ENCODE measurements around the gene ARPC1A.
"Not testable (repeated sequence)": the region's sequence is repeated elsewhere in the genome, so short reads cannot be mapped to it uniquely, and the experiment has no call there.

ARPC1A gene

DNA sequence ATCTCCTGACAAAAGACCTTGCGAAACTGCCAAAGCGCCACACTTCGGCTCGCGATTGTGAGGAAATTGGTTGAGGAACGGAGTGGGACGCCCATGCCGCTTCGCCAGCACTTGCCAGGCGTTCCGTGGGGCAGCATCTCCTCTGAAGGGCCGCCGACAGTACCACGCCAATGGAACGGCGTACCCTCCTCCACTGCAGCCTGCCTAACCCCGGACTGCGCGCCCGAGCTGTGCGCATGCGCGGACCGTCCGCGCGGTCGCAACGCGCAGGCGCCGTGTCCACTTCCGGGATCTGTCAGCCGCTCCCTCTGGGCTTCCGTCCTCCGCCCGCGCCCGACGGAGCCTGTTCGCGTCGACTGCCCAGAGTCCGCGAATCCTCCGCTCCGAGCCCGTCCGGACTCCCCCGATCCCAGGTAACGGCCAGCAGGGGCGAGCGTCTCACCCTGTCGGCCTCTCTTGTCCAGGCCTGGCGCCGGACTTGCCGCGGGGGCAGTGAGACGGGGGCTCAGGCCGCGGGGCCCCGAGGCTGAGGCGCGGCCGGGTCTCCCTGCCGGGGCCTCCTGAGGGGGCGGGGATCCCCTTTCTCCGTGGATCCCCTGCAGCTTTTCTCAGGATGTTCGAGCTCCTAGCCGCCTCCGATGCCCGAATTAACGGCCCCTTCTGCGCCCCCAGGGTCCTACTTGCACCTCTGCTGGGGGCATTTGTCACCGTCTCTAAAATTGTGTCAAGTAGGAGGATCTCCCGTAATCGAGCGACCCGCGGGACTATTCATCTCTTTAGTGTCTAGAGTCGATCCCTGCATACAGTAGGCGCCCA, at the start of gene ARPC1A:
ARPC1A (plus strand) TSS at position 307 of the 816 bp plus-strand sequence. CDS start 7,456 bp downstream, outside the sequence.
- peak; percentile 81 to 90 (median 82) for DNase-seq (ENCODE audit: low read depth in 3 of 3)

DNA sequence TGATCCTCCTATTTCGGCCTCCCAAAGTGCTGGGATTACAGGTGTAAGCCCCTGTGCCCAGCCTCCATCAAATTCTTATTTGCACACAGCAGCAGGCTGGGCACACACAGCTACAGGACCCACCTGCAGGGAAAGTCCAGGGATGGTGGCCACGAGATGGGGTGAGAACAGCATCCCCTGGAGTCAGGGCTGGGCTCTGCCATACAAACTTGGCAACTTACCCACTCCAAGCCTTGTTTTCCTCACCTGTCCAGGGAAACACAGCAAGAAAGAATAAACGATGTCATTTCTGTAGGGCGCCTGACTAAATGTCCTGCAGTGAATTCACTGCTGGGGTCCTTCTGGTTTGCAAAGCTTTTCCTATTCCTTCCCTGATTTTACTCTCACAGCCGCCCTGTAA, 47.5 kb upstream of the ARPC1A start:
- DNase-seq (ENCODE audit: low read depth in 3 of 3): no peak

DNA sequence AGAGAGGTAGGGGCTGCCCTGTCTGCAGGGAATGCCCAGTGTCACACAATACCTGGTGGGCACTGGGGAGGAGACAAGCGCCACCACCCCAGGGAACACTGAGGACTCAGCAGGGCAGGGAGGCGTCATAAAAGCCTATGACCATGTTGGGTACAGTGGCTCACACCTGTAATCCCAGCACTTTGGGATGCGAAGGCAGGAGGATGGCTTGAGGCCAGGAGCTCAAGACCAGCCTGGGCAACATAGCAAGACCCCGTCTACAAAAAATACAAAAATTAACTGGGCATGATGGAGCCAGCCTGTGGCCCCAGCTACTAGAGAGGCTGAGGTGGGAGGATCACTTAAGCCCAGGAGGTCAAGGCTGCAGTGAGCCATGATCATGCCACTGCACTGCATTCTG, 41.5 kb upstream of the ARPC1A start:
- not testable (repeated sequence) for DNase-seq (ENCODE audit: low read depth in 3 of 3)

DNA sequence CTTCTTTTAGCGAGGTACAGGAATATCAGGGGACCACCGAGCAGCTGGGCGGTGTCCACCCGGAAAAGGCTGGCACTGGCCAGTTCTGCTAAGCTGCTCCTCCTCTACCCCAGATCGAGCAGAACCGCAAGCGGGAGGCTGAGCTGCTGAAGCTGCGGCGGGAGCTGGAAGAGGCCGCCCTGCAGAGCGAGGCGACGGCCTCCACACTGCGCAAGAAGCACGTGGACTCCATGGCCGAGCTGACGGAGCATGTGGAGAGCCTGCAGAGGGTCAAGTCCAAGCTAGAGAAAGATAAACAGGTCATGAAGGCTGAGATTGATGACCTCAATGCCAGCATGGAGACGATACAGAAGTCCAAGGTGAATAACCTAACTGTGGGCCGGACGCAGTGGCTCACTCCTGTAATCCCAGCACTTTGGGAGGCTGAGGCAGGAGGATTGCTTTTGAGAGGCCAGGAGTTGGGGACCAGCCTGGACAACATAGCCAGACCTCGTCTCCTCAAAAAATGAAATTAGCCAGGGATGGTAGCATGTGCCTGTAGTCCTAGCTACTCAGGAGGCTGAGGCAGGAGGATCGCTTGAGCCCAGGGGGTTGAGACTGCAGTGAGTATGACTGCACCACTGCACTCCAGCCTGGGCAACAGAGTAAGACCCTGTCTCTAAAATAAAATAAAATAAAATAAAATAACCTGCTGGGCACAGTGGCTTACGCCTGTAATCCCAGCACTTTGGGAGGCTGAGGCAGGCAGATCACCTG, 37.7 kb upstream of the ARPC1A start:
- no peak for DNase-seq (ENCODE audit: low read depth in 3 of 3)

DNA sequence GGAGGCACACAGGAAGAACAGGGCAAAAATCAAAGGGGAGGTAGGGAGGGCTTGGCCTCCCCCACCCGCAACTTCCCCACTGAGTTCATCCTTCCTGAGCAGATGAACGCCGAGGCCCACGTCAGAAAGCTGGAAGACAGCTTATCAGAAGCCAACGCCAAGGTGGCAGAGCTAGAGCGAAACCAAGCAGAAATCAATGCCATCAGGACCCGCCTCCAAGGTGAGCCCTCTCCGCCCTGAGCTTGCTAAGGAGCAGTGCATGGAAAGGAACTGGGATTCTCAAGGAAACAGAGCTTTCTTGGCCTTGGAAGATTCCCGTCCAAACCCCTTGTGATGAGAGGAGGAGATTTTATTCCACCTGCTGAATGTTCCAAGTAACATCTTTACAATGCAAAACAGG, 36.5 kb upstream of the ARPC1A start:
- no peak for DNase-seq (ENCODE audit: low read depth in 3 of 3)

DNA sequence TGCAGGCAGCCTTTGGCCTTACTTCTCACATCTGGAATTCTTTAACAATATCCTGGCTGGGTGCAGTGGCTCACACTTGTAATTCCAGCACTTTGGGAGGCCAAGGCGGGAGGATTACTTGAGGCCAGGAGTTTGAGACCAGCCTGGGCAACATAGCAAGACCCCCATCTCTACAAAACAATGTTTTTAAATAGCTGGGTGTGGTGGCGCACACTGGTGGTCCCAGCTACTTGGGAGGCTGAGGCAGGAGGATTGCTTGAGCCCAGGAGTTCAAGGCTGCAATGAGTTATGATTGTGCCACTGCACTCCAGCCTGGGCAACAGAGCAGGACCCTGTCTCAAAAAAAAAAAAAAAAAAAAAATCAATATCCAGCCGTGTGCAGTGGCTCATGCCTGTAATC, 35.5 kb upstream of the ARPC1A start:
- not testable (repeated sequence) for DNase-seq (ENCODE audit: low read depth in 3 of 3)

DNA sequence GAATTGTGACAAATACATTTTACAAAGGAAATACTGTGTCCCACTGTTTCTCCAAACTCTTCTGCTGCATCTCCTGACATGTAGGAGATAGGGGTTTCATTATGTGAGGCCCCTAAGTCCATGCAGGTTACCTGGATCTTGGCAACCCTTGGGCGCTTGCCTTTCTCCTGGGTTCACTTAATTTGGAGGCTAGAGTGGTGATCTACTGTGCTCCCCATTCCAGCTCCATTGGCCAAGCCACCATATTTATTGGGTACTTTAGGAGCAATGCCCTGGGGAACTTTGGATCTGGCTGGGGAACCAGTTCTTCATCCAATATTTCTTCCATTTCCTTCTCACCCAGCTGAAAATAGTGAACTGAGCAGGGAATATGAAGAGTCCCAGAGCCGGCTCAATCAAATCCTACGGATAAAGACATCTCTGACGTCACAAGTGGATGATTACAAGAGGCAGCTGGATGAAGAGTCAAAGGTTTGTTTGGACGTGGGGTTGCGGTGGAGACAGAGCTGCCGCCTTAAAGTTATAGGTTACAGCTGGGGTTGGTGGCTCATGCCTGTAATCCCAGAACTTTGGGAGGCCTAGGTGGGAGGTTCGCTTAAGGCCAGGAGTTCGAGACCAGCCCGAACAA, 34.6 kb upstream of the ARPC1A start:
- no peak for DNase-seq (ENCODE audit: low read depth in 3 of 3)

DNA sequence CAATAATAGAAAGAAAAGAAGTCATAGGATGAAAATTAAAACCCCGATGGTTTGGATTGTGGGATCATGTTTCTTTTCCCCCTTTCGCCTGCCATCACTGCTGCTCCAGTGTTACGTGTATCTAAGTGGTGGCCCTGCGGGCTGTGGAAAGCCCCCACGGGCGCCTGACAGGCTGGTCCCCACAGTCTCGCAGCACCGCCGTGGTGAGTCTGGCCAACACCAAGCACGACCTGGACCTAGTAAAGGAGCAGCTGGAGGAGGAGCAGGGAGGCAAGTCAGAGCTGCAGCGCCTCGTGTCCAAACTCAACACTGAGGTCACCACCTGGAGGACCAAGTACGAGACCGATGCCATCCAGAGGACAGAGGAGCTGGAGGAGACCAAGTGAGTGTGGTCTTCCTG, 33.6 kb upstream of the ARPC1A start:
- no peak for DNase-seq (ENCODE audit: low read depth in 3 of 3)

DNA sequence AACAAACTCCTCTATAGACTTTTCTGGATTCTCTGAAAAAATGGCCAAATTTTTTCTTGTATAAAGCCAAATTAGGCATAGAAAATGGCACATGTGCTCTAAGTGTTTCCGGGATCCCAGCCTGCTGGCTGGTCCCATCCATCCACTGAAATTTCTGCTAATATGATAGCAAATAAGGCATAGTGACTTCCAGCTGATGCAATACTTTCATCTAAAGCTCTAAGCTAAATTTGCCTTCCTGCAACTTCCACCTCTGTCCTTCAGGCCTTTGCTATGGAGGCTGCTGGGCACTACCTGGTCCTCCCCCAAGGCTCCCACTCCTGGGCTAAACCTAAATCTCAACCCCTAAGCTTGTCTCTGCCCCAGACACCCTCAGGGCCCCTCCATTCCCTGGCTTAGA, 32.5 kb upstream of the ARPC1A start:
- no peak for DNase-seq (ENCODE audit: low read depth in 3 of 3)

DNA sequence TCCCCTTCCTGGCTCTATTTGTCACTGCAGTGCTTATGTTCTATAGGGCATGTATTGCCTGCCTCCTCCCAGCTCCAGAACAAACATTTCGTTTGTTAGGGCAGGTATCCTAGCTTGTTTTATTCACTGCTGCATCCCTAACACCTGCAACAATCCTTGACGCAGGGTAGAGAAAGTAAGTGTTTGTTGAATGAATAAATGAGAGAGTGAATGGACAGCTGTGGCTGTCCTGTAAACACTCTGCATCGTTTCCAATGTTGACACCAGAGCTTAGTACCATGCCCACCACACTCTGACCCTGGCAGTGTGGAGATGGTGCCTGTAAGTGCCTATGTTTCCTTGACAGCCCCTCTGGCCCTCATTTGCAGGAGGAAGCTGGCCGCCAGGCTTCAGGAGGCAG, 32.0 kb upstream of the ARPC1A start:
- no peak for DNase-seq (ENCODE audit: low read depth in 3 of 3)

DNA sequence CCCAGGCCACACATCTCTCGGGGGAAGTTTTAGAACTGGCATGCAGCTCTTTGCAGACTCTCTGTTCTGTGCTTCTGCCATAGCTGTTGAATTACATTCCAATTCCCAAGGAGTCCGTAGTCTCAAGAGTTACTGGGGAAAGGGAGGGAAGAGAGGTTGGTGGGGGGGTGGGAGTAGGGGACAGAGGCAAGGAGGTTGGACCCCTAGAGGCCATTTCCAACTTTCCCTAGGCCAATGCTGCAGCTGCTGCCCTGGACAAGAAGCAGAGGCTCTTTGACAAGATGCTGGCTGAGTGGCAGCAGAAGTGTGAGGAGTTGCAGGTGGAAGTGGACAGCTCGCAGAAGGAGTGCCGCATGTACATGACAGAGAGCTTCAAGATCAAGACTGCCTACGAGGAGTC, 29.2 kb upstream of the ARPC1A start:
- no peak for DNase-seq (ENCODE audit: low read depth in 3 of 3)

DNA sequence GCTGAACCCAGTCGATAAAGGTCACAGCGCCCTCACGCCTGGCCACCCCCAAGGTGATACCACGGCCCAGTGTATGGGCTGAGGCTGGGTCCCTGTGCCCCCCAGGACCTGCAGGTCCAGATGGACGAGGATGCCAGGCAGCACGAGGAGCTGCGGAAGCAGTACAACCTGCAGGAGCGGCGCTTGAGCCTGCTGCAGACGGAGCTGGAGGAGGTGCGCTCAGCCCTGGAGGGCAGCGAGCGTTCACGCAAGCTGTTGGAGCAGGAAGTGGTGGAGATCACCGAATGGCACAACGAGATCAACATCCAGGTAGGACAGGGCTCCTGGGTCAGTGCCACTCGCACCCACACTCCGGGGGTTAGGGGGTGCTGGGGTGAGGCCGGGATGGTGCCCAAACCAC, 24.2 kb upstream of the ARPC1A start:
- DNase-seq (ENCODE audit: low read depth in 3 of 3): no peak

DNA sequence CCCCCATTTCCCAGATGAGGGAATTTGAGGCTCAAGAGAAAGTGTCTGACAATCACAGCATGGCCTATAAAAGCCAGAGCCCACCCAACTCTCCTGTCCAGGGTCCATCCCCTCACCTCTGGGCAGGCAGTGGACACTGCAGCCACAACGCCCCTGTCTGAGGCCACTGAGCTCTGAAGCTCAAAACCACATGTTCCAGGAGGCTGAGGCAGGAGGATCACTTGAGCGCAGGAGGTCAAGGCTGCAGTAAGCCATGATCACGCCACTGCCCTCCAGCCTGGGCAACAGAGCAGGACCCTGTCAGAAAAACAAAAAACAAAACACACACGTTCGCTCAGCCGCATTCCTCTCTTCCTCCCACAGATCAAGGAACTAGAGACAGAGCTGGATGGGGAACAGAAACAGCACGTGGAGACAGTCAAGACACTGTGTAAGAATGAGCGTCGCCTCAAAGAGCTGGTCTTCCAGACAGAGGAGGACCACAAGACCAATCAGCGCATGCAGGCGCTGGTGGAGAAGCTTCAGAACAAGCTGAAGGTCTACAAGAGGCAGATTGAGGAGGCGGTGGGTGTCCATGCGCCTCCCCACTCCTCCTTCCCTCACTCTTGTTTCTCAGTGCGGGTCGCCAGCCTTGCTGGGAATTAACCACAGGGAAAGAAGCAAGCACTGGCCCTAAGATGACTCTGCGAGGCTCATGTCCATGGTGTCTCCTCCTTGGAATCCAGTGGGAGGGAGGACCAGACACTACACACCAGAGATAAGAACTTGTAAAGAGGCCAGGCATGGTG, 20.0 kb upstream of the ARPC1A start:
- no peak for DNase-seq (ENCODE audit: low read depth in 3 of 3)

DNA sequence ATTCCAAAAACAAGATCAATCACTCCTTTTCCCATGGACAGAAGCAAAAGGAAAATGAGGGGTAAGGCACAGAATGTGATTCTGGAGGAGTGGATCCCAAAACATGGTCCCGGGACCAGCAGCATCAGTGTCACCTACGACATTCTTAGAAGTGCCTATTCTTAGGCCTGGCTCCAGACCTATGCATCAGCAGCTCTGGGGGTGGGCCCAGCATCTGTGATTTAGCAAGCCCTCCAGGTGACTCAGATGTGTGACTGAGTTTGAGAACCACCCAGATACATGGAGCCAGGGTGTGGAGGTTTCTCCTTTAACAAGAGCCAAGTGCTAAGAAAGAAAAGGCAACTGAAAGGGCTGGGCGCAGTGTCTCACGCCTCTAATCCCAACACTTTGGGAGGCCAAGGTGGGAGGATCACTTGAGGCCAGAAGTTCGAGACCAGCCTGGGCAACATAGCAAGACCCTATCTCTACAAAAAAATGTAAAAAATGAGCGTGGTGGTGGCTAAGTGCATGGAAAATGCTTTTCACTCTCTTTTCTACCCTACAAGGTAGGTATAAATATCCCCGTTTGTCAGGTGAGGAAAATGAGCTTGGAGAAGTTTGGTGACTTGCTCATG, 17.1 kb upstream of the ARPC1A start:
- DNase-seq (ENCODE audit: low read depth in 3 of 3): no peak

DNA sequence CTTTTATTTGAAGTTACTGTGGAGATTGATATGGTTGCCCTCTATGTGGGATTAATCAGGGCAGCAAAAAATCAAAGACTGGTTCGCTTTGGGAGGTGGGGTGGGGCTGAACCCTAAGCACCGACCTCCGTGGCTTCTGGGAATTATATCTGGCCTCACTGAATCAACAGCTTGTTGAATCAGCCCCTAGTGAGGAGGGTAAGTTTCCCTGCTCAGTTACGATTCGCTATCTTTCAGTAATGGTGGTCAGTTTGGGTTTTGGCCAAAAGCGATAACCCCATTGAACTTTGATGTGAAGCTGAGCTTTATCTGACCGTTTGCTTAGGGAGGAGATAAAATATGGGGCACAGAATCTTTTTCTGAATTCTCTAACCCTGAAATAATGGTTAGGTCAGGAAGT, 16.6 kb upstream of the ARPC1A start:
- DNase-seq (ENCODE audit: low read depth in 3 of 3): no peak

DNA sequence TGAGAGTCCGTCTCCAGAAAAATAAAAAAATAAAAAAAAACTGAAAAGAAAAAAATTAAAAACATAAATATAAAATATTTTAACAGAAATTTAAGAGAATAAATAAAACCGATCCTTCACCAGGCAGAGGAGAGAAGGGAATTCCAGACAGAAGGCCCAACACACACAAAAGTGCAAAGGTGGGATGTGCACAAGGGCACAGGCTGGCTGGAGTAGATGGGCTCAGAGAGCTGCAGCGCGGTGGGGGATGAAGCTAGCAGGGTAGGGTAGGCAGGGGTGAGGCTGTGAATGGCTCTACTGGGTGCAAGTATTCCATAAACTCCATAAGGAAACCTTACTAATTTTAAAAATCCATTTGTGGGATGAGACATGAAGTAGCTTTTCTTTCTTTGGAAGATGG, 15.7 kb upstream of the ARPC1A start:
- DNase-seq (ENCODE audit: low read depth in 3 of 3): no peak

DNA sequence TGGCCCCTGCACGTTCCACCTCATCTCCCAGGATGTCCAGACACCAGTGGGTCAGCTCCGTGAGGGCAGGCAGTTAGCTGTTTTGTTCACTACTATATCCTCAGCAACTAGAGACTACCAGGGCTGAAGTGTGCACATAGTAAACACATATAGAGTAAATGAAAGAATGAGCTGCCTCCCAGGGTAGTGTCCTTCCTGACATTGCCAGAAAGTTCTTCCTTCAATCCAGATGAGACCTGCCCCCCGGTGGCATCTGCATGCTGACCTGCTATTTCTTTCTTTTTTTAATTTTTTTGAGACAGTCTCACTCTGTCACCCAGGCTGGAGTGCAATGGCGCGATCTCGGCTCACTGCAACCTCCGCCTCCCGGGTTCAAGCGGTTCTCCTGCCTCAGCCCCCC, 14.0 kb upstream of the ARPC1A start:
- no peak for DNase-seq (ENCODE audit: low read depth in 3 of 3)

DNA sequence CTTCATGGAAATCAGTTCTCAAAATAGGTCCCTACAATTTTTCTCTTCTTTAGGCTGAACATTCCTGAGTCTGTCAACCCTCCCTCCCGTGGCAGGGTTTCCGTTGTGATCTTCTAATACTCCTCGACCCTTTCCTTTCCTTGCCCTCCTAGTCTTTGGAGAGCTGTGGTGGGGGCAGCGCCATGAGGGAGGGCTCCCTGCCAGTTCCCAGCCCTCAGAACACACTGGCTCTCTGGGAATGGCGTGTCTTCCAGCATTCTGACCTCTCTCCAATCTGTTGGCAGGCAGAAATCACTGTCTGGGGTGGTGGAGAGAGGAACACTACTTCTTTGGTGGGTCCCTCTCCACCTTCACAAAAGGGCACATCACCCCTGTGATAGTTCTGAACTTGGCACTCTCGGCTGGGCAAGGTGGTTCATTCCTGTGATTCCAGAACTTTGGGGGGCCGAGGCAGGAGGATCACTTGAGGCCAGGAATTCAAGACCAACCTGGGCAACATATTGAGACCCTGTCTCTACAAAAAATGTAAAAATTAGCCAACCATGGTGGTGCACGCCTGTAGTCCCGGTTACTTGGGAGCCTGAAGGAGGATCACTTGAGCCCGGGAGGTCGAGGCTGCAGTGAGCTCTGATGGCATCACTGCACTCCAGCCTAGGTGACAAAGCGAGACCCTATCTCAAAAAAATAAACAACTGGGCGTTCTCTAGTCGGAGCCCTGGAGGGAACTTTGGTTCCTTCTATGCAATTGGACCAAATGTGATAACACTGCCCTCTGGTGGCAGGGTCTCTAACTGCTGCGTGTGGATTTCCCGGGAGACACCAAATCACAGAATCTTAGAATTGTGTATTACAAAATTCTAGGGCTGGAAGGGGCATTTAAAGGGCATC, 13.1 kb upstream of the ARPC1A start:
- DNase-seq (ENCODE audit: low read depth in 3 of 3): peak; percentile 46 to 65 (median 60)

DNA sequence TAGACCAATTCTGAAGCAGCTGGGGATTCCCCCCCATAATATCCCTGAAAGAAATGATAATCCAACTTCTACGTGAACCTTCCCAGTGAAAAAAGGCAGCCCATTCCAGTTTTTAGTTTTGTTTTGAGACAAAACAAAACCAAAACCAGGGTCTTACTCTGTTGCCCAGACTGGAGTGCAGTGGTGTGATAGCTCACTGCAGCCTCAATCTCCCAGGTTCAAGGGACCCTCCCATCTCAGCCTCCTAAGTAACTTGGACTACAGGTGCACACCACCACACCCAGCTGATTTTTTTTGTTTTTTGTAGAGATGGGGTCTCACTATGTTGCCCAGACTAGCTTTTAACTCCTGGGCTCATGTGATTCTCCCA, 12.5 kb upstream of the ARPC1A start:
- DNase-seq (ENCODE audit: low read depth in 3 of 3): no peak

DNA sequence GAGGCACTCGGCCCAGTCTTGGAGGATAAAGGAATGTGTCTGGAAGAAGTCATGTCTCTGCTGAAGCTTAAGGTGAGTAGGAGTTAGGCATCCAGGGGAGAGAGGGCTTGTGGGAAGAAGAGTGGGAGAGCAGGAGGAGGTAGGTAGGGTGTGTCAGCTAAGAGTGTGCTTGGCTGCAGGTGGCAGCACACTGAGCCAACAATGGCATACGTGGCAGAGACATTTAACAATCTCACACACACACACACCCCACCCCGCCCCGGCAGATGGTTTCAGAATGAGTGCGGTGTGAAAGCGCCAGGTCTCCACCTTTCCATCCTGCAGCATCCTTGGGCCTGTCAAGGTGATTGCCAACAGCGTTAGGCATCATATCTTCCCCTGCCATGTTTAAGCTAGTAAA, 11.2 kb upstream of the ARPC1A start:
- DNase-seq (ENCODE audit: low read depth in 3 of 3): peak in 2 of 3 donors; percentile 27 to 43

DNA sequence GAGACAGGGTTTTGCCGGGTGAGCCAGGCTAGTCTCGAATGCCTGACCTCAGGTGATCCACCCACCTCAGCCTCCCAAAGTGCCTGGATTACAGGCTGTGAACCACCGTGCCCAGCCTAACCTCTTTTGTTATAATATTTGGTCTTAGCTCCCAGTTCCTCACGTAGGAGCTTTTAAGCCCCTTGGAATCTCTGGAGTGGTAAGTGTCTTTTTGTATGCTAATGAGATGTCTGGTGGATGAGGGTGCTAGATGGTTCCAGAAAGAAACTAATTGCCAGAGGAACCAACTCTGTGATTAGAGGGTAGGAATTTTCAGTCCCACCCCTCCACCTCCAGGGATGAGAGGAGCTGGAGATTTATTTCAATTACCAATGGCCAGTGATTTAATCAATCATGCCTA, 5.3 kb upstream of the ARPC1A start:
- DNase-seq (ENCODE audit: low read depth in 3 of 3): no peak
